GM18520 (cell line): Measurements from ENCODE around the gene PDE6D.
A peak's percentile ranks its signal among the peaks of the same experiment; 100 is the strongest.

Source experiments
- ATAC-seq: cut with Tn5 transposase; IDR thresholded peaks from one replicate; pipeline ENCODE4 v1.9.1; 2021; ENCODE audit not compliant: unreplicated experiment

PDE6D gene

DNA sequence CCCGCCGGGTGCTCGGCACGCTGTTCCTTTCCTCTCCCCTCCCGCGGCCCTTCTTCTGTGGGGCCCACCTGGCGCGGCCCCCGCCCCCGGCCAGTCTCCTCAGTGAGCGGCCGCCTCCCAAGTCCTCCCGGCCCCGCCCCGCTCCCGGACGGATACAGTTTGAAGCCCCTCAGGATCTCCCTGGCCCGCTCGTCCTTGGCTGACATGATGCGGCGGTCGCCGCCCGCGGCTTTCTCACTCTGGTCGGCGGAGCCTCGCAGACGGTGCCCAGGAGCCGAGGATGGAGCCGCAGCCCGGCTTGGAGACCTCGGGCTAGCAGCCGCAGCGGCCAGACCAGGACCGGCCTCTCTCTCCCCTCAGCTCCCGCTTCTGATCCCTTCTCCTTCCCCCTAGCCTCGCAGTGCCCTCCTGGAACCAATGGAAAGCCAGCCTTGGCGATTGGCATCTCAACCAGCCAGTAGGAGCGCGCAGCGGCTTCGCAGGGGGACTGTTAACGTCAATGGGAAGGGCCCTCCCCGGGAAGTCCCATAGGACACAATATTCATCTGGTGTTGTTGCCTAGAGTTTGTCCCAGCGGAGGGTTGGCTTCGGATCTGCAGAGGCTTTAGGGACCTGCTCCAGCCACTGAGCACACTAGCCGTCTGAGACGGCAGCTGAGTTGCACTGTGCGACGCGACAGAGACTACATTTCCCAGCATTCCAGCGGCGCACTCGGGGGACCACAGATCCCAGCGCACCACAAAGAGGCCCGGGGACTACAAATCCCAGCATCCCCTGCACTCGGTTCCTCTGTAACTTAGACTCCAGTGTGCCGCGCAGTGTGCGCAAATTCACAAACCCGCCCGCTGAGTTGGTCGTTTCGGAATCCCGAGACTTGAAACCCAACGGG lies at the start of gene PDE6D:
Gene PDE6D, minus strand, starts transcription at position 374 of the 889 bp plus-strand sequence. Its CDS starts 168 bp downstream, at position 206.
- peak; percentile 86 for ATAC-seq

DNA sequence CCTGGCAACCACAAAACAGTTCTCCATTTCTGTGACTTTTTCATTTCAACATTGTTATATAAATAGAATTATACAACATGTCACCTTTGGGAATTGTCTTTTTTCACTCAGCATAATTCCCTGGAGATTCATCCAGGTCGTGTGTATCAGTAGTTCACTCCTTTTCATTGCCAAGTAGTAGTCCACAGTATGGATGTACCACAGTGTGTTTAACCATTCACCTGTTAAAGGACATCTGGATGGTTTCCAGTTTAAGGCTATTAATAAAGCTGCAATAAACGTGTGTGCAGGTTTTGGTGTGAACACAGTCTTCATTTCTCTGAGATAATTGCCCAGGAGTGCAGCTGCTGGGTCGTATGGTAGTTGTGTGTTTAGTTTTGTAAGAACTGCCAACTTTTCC lies 40.8 kb upstream of the PDE6D start:
- no peak for ATAC-seq

DNA sequence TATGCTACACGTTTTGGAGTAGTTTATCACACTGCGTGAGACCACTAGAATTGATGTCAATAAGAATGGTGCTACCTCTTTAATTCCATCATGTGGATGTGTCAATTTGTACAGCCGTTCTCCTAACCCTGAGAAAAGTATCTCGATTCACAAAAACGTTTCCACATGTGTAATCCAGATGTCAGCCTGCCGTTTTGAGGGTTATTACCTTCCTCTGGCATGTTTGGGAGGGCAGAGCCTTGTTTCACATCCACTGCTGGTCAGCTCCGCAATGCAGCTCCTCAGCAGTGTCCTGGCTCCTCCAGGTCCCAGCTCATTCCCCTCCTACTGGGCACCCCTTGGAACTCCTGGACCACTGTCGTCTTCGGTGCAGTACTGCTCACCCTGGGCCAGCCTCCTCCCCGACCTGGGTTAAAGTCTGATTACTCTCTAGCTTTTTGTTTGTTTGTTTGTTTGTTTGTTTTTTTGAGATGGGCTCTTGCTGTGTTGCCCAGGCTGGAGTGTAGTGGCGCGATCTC lies 39.8 kb upstream of the PDE6D start:
- no peak for ATAC-seq

DNA sequence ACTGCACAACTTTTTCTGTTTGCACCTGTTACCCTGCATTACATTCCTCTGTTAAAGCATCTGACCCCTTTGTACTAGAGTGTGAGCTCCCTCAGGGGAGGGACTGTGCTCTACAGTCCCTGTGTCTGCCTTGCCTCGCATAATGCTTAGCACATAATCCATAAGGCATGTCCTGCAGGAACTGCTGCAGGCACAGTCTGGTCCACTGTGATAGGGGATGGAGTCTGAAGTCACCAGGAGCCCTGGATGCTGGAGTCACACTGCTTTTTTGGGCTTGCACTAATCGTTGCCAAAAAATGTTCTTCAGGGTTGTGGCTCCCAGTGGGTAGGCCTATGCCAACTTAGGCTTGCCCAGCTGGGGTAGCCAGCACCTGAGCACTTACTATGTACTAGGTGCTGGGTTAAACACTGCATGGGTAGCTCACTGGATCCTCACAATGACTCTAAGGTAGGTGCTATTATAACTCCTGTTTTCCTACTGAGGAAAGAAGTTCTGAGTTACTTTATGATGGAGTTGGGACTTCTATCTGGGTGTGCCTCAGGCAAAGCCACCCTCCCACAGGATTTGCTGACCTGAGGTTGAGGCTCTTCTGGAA lies 38.5 kb upstream of the PDE6D start:
- no peak for ATAC-seq

DNA sequence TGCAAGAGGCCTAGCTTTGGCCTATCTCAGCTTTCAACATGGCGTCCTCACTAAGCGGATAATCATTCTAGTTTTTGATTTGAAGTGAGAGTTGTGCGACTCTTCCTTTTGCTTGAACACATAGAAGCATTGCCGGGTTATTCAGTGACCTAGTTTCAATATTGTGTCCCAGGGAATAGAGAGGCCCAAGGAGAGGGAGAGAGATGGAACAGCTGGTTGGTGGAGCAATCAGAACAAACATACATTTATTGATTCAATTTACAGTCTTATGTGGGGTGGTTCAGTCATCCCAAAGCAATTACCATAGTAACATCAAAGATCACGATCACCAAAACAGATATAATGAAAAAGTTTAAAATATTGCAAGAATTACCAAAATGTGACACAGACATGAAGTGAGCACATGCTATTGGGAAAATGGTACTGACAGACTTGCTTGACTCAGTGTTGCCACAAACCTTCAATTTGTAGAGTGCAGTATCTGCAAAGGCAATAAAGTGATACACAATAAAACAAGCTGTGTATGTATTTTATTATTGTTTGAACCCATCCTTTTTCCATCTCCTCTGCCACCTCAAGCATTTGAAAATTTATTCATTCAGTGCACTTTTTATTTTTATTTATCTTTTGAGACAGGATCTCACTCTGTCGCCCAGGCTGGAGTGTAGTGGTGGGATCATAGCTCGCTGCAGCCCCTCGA lies 35.4 kb upstream of the PDE6D start:
- ATAC-seq: no peak

DNA sequence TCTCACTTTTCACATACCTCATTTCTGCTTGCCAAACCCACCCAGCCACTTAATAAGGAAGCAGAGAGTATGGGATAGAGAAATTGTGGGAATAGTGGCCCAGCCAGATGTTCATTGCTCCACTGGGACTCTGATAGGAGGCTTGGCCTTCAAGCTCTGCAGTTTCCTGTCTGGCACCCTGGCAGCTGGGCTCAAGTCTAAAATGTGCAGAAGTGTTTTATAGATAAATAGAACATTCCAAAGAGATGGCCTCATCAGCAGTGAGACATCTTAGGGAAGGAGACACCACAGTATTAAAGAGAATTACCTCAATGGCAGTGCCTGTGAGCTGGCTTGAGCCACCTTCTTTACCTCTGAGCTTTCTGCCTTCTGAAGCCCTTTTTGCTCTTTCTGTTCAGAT lies 29.8 kb upstream of the PDE6D start:
- no peak for ATAC-seq

DNA sequence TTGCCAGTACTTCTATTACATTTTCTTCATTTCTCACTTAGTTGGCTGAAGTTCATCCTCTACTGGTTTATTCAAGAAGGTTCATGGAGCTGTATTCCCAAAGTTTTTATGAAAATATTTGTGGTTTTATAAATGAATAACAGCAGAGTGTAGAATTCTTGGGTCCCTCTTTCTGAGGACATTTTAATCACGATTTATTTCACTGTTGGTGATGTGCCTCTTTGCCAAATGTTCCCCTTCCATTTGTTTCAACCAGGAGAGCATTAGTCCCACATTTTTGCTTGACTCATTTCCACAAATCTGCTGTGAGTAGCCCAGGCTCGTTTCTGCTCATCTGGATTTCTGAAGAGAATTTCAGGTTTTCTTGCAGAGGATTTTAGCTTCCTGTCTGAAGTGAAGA lies 25.9 kb upstream of the PDE6D start:
- ATAC-seq: no peak

DNA sequence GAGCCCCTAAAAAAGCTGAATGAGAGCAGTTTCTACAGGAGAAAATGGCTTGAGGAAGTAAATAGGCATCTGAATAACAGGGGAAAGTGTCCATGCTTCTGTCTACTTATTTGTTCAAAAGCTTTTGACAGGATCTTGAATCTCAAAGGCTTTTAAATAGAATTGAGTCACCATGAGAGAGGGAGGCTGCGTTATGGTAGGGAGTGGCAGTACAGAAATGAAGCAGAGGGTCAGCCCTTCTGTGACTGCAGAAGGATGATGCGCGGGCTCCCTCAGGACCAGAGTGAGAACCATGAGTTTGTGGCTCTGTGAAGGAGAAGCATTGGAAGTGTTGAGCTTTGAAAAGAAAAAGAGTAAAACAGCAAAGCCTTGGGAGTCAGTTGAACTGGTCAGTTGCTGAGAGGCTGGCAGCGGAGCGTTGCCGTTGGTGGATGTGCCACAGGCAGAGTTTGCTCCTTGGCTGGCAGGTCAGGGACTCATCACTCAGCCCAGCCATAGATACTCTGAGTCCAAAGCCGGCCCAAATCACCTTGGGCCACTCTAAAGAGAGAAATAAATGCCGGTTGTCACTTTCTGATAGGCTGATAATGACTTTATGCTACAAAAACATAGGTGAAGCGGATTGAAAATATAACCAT lies 22.5 kb upstream of the PDE6D start:
- no peak for ATAC-seq

DNA sequence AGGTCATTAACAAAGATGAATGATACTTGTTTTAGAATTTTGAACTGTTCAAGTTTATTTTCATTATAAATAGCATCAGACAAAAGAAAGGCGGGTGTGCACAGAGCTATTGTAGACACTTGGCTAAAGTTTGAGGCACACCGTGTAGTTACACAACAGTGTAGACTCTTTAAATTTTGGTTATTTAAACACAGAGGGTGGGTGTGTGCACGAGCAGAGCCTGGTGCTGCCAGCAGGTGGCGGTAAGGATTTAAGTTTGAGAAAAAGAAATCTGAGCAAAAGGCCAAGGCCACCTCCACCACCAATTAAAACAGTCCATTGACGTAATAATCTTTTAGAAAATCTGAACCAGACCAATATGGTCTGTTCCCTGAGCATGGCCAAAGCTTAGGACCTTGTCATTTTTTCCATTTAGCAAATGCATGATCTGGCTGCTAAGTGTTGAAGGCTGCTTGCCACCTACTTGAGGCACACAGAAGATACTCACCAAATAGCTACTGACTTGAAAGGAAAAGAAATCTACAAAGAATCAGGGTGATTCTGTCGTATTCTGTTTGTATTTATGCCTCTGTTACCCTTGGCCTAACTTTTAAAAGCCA lies 19.5 kb upstream of the PDE6D start:
- no peak for ATAC-seq

DNA sequence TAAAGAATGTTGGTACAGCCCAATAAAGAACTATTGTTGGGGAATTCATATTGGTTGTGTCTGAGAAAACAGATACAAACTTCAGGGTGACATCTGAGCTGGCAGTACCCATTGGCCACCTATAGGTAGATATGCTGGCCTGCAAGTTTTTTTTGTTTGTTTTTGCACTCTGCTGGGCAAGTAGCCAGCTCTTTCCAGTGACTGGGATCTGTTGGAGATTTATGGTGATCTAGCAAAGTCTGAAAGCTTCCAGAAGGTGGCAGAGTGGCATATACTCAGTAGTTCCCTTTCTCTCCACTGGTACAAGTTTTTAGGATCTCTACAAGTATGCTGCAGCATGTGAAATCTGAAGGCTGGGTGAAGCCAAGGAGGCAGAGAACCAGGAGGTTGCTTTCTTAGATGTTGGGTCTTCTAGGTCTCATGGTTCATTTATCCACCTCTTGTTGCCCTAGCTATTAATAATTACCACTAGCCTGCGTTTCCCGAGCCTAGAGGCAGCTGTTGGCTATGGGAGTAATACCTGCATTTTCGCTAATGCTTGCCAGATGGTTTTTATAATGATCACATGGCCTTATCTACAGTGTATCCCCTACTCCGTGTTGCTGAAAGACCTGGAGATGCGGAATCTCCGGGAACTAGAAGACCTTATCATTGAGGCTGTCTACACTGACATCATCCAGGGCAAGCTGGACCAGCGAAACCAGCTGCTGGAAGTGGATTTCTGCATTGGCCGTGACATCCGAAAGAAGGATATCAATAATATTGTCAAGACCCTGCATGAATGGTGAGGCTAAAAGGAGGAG lies 14.6 kb upstream of the PDE6D start:
- no peak for ATAC-seq

DNA sequence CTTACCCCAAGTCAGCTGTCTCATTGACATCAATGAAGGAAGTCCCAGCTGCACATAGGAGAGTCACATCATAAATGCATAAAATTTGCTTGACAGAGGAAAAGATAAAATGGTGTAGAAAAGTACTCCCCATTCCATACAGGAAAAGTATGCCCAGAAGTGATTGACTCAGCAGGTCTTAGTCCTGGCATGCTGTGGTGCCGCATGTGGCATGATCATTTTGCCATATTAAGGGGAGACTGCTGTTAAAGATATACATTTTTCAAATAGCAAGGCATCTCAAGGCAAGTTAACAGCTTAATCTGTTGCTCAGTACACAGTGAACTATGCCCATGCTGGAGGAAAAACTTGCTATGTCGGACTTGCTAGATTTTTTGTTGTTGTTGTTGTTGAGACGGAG lies 13.3 kb upstream of the PDE6D start:
- ATAC-seq: no peak

DNA sequence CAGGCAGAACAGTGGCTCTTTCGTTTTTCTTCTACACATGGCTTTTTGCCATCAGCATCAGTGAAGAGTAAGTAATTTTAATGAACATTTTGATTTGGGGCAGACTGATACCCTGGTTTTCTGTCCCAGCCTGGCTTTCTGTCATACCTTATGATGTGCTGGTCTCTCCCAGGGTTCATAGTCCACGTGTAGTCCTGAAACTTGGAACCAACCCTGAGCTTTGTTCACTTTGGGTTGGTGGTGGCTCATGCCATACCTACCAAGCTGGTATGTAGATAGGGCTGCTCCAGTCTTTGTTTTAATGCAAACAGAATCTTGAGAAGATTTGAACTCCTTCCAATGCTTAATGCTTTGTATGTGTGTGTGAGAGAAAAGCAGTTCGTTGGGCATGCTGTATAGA lies 10.0 kb upstream of the PDE6D start:
- no peak for ATAC-seq

DNA sequence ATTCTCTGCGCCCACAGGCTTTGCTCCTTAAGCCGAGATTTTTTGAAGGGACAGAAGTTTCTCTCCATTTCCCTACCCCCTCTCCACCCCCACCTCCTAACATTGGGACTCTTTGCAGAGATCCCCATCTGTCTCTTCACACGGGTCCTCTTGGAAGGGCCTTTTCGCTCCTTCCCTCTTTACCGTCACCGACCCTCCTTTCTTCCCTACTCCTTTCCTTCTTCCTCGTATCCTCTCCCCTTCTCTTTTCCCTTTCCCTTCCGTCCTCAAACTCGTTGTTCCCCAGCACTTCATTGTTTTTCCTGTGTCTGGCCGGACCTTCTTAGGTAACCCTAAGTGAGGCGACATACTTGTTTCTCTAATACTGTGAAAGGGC lies 5.8 kb upstream of the PDE6D start:
- no peak for ATAC-seq

DNA sequence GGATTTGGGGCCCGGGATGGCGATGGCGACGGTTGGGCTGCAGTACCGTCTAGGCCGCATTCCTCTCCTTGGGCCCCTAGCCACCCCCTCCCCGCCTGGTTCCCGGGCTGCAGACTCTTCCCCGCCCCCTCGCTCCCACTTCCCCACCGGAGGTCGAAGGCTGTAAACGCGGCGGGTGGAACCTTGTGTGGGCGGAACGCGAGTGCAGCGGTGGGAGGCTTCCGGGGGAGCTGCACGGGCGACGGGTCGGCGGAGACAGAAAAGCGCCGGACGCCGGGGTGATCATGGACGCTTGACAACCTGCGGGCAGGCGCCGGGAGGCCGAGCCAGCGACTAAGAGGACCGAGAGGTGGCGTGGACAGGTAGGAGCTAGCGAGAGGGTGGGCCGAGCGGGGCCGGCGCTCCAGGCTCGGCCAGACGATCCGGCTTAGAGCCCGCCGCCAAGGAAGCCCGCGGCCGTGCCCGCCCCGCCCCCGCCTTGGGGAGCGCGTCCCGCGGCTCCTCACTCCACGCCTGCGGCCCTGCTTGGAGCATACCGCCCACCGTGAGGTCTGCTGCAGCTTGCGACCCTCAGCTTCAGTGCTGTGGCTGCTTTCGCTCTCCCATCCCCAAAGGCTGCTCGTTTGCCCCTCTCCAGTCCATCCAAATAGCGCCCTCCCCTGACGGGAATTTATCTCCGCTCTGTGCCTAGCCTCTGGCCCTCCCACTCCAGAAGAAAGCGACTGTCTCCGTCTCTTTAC lies 5.3 kb upstream of the PDE6D start, which contains the start of gene COPS7B:
Gene COPS7B, plus strand, starts transcription at position 269 of the 740 bp plus-strand sequence. CDS start 2,126 bp downstream, outside the sequence.
- ATAC-seq: no peak

DNA sequence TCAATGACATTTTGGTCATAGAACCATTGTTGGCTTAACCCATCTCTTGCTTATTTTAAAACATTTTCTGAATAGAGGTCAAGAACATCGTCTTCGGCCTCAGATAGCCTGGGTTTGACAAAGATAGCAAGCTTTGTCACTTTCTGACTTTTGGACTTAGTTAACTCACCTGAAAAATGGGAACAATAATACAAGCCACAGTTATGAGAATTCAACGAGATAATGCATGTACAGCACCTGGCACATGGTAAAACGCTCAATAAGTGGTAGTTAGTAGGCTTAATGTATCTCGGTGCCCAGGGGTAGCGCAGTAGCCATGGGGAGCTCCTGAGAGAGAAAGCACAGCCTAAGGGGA lies 4.7 kb upstream of the PDE6D start:
- no peak for ATAC-seq

DNA sequence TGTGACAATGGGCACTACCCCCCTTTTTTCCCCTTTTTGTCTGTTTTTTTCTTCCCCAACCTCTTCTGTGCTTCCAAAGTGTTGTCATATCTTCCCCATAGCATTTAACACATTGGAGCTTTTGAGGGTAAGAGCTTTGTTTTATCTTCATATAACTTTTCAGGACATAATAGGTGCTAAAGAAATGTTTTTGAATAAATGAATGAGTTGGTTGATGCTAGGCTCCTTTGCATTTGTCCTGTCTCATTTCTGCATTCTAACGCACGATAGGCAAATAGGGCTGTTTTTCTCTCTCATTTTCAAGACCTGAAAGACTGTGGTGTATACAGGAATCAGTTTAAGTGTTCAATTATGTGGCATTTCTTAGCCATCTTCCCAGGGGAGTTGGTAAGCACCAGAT lies 4.3 kb upstream of the PDE6D start:
- ATAC-seq: no peak

DNA sequence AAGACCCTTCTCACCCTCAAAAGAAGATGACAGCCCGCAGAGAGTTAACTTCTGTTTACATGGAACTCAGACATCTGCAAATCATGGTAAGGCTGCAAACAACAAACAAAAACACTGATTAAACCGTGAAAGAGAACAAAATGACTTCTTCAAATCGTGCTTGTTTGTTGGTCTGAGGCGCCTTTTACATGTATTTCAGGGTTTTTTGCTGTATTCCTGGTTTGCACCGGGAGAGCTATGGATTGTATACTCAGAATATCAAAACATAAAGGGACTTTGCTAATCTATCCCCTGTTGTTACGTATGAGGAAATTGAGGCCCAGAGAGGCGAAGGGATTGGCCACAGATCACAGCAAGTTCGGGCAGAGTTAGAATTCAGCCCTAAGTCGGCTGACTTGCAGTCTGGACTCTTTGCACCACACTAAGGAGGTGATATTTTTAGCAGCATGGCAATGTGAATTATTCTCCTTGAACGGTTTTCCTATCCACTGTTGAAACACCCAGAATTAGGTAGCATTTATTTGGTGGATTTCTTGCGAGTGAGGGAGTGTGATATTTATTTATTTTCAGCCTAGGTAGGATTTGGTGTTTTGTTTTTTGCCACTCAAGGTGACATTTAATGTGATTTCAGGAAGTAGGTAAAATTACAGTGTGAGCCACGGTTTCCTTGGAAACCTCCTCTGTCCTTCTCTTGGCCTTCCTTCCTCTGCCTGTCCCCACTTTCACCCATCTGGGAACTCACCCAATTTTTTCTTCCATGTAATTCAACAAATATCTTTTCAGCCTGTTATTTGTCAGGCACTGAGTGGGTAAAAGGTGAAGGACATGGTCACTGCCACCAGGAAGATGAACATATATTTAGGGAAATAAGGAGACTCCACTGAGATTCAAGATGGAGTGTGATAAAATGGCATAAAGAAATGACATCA lies 980 bp upstream of the PDE6D start:
- no peak for ATAC-seq
